H1 (cell line): Measurements from ENCODE around the gene TSC22D4. TPM values are rescaled to one million over a fixed set of nuclear protein-coding genes. Genes with fewer than 3 reads are reported as not detected.
A peak's percentile ranks its signal among the peaks of the same experiment; 100 is the strongest.

ENCODE experiments used
- CTCF ChIA-PET: fragments of 300-600 bp; sonication (Branson Sonifier 250); formaldehyde crosslinking; loops from one replicate; lab custom pipeline; 2021; ENCODE audit not compliant: partially characterized antibody; lab: Charles Lee
- POLR2A ChIA-PET: fragments of 300-600 bp; sonication (Branson Sonifier 250); formaldehyde crosslinking; loops from one replicate; lab custom pipeline; 2021; ENCODE audit warnings: inconsistent platforms; ENCODE audit not compliant: partially characterized antibody; lab: Charles Lee
- DNase-seq, 2 experiments: peaks; one replicate each; pipeline versions ENCODE4 v3.0.0 to v3.0.0-alpha.2; 2010 to 2022; ENCODE audit warnings: low spot score in 2 of 2, low read depth in 1 of 2, mixed read lengths in 1 of 2
- FAIRE-seq: peaks from 2 replicates; lab custom pipeline; 2011; peaks lifted over from hg19 to GRCh38; lab: Jason Lieb, UNC
- H2AFZ ChIP-seq: 2 replicates; pipeline ENCODE4 v1.8.1; 2012; ENCODE audit warnings: low read length, inconsistent platforms
- H2AK5ac ChIP-seq: 2 replicates; pipeline ENCODE4 v1.6.1; 2013; ENCODE audit warnings: low read depth, low read length
- H2BK120ac ChIP-seq: replicated peaks from 2 replicates; pipeline ENCODE3; 2013; ENCODE audit warnings: low read depth, low read length, inconsistent platforms
- H2BK12ac ChIP-seq: 2 replicates; pipeline ENCODE4 v1.6.1; 2013; ENCODE audit warnings: low read depth, low read length
- H2BK15ac ChIP-seq: 2 replicates; pipeline ENCODE4 v1.6.1; 2013; ENCODE audit warnings: low read length
- H2BK20ac ChIP-seq: 2 replicates; pipeline ENCODE4 v1.6.1; 2013; ENCODE audit warnings: low read length
- H2BK5ac ChIP-seq: 2 replicates; pipeline ENCODE4 v1.6.1; 2013; ENCODE audit warnings: low read depth, low read length
- H3K14ac ChIP-seq: 2 replicates; pipeline ENCODE4 v1.6.1; 2013; ENCODE audit warnings: inconsistent platforms; ENCODE audit not compliant: insufficient read length
- H3K18ac ChIP-seq: 2 replicates; pipeline ENCODE4 v1.6.1; 2013; ENCODE audit warnings: low read length; ENCODE audit errors: extremely low read depth
- H3K23ac ChIP-seq: 2 replicates; pipeline ENCODE4 v1.6.1; 2013; ENCODE audit warnings: inconsistent platforms; ENCODE audit not compliant: insufficient read length
- H3K23me2 ChIP-seq: 2 replicates; pipeline ENCODE4 v1.6.1; 2013; ENCODE audit warnings: low read depth, low read length
- H3K27ac ChIP-seq: 2 replicates; pipeline ENCODE4 v1.6.1; 2011; ENCODE audit warnings: low read depth, low read length, inconsistent platforms
- H3K27me3 ChIP-seq, 4 experiments: replicated peaks in 1 of 4; 1 replicate in 1 of 4; 2 replicates in 3 of 4; pipeline versions ENCODE4 v1.6.1 to v1.8.1; 2011 to 2013; ENCODE audit warnings: low read length in 3 of 4, mild to moderate bottlenecking in 3 of 4, inconsistent platforms in 2 of 4, mixed read lengths in 2 of 4, moderate library complexity in 1 of 4; ENCODE audit not compliant: control insufficient read depth in 3 of 4, insufficient read depth in 3 of 4; ENCODE audit errors: extremely low read depth in 1 of 4
- H3K36me3 ChIP-seq, 4 experiments: 2 replicates each; pipeline versions ENCODE4 v1.6.1 to v1.8.1; 2011 to 2013; ENCODE audit warnings: mild to moderate bottlenecking in 4 of 4, low read length in 3 of 4, moderate library complexity in 2 of 4, control low read depth in 1 of 4, inconsistent platforms in 1 of 4; ENCODE audit not compliant: insufficient read depth in 4 of 4, control insufficient read depth in 2 of 4
- H3K4ac ChIP-seq: replicated peaks from 2 replicates; pipeline ENCODE3; 2013; ENCODE audit warnings: low read length, low read depth, mixed read lengths, inconsistent platforms; ENCODE audit not compliant: insufficient read length
- H3K4me1 ChIP-seq, 4 experiments: replicated peaks in 1 of 4; 1 replicate in 1 of 4; 2 replicates in 3 of 4; pipeline versions ENCODE4 v1.6.1 to v1.8.1; 2011 to 2013; ENCODE audit warnings: low read length in 3 of 4, inconsistent platforms in 2 of 4, mixed read lengths in 1 of 4; ENCODE audit not compliant: insufficient read depth in 4 of 4, control insufficient read depth in 3 of 4
- H3K4me2 ChIP-seq, 2 experiments: 2 replicates each; pipeline versions ENCODE4 v1.6.1 to v1.8.1; 2011 to 2013; ENCODE audit warnings: low read depth in 2 of 2, low read length in 2 of 2, control low read depth in 1 of 2, inconsistent platforms in 1 of 2, mild to moderate bottlenecking in 1 of 2; ENCODE audit not compliant: insufficient read depth in 1 of 2
- H3K4me3 ChIP-seq, 4 experiments: fragments of 200-600, 300-600 bp in 1 of 4; sonication (generic), shearing (Covaris generic), sonication (Bioruptor Twin) in 1 of 4; 2 replicates each; pipeline versions ENCODE4 v1.5.1 to v1.8.1; 2011 to 2016; ENCODE audit warnings: low read length in 4 of 4, low read depth in 3 of 4, control low read depth in 2 of 4, inconsistent platforms in 2 of 4, mild to moderate bottlenecking in 2 of 4, mixed read lengths in 1 of 4, moderate library complexity in 1 of 4; ENCODE audit not compliant: insufficient read depth in 2 of 4; ENCODE audit errors: extremely low read depth in 1 of 4
- H3K56ac ChIP-seq: replicated peaks from 2 replicates; pipeline ENCODE3; 2013; ENCODE audit warnings: low read depth, mild to moderate bottlenecking, mixed read lengths, low read length, inconsistent platforms; ENCODE audit not compliant: insufficient read length
- H3K79me1 ChIP-seq: 2 replicates; pipeline ENCODE4 v1.6.1; 2013; ENCODE audit warnings: low read depth, low read length, control low read depth
- H3K79me2 ChIP-seq, 2 experiments: 2 replicates each; pipeline versions ENCODE4 v1.6.1 to v1.8.1; 2012 to 2013; ENCODE audit warnings: low read length in 2 of 2, mild to moderate bottlenecking in 2 of 2, inconsistent platforms in 1 of 2; ENCODE audit not compliant: insufficient read depth in 2 of 2, control insufficient read depth in 1 of 2
- H3K9ac ChIP-seq, 4 experiments: replicated peaks in 1 of 4; 1 replicate in 1 of 4; 2 replicates in 3 of 4; pipeline versions ENCODE4 v1.6.1 to v1.8.1; 2011 to 2013; ENCODE audit warnings: low read depth in 3 of 4, low read length in 3 of 4, control low read depth in 2 of 4, mild to moderate bottlenecking in 2 of 4, moderate library complexity in 2 of 4, inconsistent platforms in 1 of 4; ENCODE audit errors: extremely low read depth in 1 of 4
- H3K9me3 ChIP-seq, 2 experiments: 2 replicates each; pipeline versions ENCODE4 v1.6.1 to v1.8.1; 2012 to 2013; ENCODE audit warnings: mild to moderate bottlenecking in 2 of 2, moderate library complexity in 2 of 2, control low read depth in 1 of 2, inconsistent platforms in 1 of 2, low read depth in 1 of 2, low read length in 1 of 2, mixed read lengths in 1 of 2; ENCODE audit not compliant: insufficient read depth in 2 of 2
- H4K20me1 ChIP-seq, 2 experiments: replicated peaks in 1 of 2; 2 replicates each; pipeline versions ENCODE3 to v1.8.1; 2011 to 2013; ENCODE audit warnings: inconsistent platforms in 2 of 2, low read length in 2 of 2, mild to moderate bottlenecking in 1 of 2; ENCODE audit not compliant: insufficient read depth in 2 of 2, control insufficient read depth in 1 of 2
- H4K5ac ChIP-seq: 2 replicates; pipeline ENCODE4 v1.6.1; 2013; ENCODE audit warnings: low read length, low read depth, mixed read lengths, inconsistent platforms; ENCODE audit not compliant: insufficient read length
- H4K8ac ChIP-seq: 2 replicates; pipeline ENCODE4 v1.8.0; 2013; ENCODE audit warnings: mild to moderate bottlenecking, moderate library complexity, low read length, inconsistent platforms; ENCODE audit not compliant: insufficient read depth; ENCODE audit errors: extremely low read depth
- H4K91ac ChIP-seq: replicated peaks from 2 replicates; pipeline ENCODE3; 2013; ENCODE audit warnings: low read length, mixed read lengths, inconsistent platforms; ENCODE audit not compliant: insufficient read length
- BACH1 ChIP-seq: IDR thresholded peaks from 2 replicates; pipeline ENCODE4 v1.6.1; 2012; ENCODE audit warnings: low read length, improper control_type of control experiment
- GABPA ChIP-seq: IDR thresholded peaks from 2 replicates; pipeline ENCODE4 v1.6.1; 2011; ENCODE audit warnings: mild to moderate bottlenecking, low read length, moderate library complexity, borderline replicate concordance; ENCODE audit not compliant: insufficient read depth
- HDAC6 ChIP-seq: IDR thresholded peaks from one replicate; pipeline ENCODE4 v1.7.1; 2012; ENCODE audit warnings: low read depth, mild to moderate bottlenecking, inconsistent platforms, low read length, moderate library complexity
- JUN ChIP-seq: IDR thresholded peaks from 2 replicates; pipeline ENCODE4 v1.6.1; 2011; ENCODE audit warnings: low read depth, mild to moderate bottlenecking, improper control_type of control experiment, low read length
- KDM4A ChIP-seq: IDR thresholded peaks from one replicate; pipeline ENCODE4 v1.7.1; 2012; ENCODE audit warnings: low read depth, mild to moderate bottlenecking, moderate library complexity, low read length, inconsistent platforms; ENCODE audit not compliant: severe bottlenecking
- PHF8 ChIP-seq: fragments of 200-600 bp; sonication (generic); conservative IDR thresholded peaks from 2 replicates; pipeline ENCODE4 v1.7.1; 2012; ENCODE audit warnings: low read depth, mild to moderate bottlenecking, inconsistent platforms, low read length, moderate library complexity
- RAD21 ChIP-seq, 2 experiments: IDR thresholded peaks in 1 of 2; conservative IDR thresholded peaks in 1 of 2; 2 replicates each; pipeline ENCODE4 v1.6.1; 2011; ENCODE audit warnings: low read depth in 2 of 2, low read length in 2 of 2, improper control_type of control experiment in 1 of 2, inconsistent platforms in 1 of 2, mild to moderate bottlenecking in 1 of 2, moderate library complexity in 1 of 2
- RFX5 ChIP-seq: IDR thresholded peaks from 2 replicates; pipeline ENCODE4 v1.6.1; 2011; ENCODE audit warnings: low read depth, low read length, improper control_type of control experiment, borderline replicate concordance
- SIX5 ChIP-seq: IDR thresholded peaks from 2 replicates; pipeline ENCODE4 v1.6.1; 2011; ENCODE audit warnings: mild to moderate bottlenecking, low read depth, low read length
- SUZ12 ChIP-seq: fragments of 200-600 bp; sonication (generic); IDR thresholded peaks from 2 replicates; pipeline ENCODE4 v1.6.1; 2012; ENCODE audit warnings: mild to moderate bottlenecking, inconsistent platforms, low read length, moderate library complexity, mixed read lengths
- TAF1 ChIP-seq: IDR thresholded peaks from 2 replicates; pipeline ENCODE4 v1.6.1; 2011; ENCODE audit warnings: mild to moderate bottlenecking, low read depth, low read length
- WGBS, 2 experiments: shearing (Covaris generic) in 1 of 2; methylation state at CpG; one replicate each; pipeline versions ENCODE4 v1.1.6 to v1.1.7; 2013 to 2015; ENCODE audit warnings: low lambda C conversion rate in 2 of 2, mixed read lengths in 2 of 2, inconsistent platforms in 1 of 2, low coverage in 1 of 2, missing lambda C conversion rate in 1 of 2; ENCODE audit not compliant: insufficient replicate concordance in 2 of 2, insufficient coverage in 1 of 2, insufficient read length in 1 of 2; ENCODE audit errors: extremely low coverage in 1 of 2, missing lambda C conversion rate in 1 of 2; 5-methylcytosine and 5-hydroxymethylcytosine counted together
- polyA plus RNA-seq, 7 experiments: library from polyadenylated mRNA; depleted of rRNA in 3 of 7; stranded (reverse) in 5 of 7; unstranded in 2 of 7; fragments of >200 nt in 5 of 7; fragments of 200-250 nt in 2 of 7; gene quantifications; 1 replicate in 5 of 7; 2 replicates in 1 of 7; 4 replicates in 1 of 7; pipeline versions ENCODE4 v1.2.1 to v1.2.3, GENCODE V29; 2011 to 2013; ENCODE audit warnings: missing spikeins in 2 of 7, mixed read lengths in 2 of 7
- total RNA-seq: library from RNA; stranded (reverse); fragmentation: NEBNext Ultra II Directional; extraction: Animal tissue kit (Norgen Biotek cat#: 25700); gene quantifications from 2 replicates; pipeline ENCODE4 v1.2.1, GENCODE V29; 2021
- TF ChIP-seq, protein P1 (sequence below): IDR thresholded peaks from 2 replicates; pipeline ENCODE4 v1.6.1; 2012; ENCODE audit warnings: inconsistent platforms

Gene TSC22D4
- total and polyA plus RNA-seq, 2 of the 8 experiments (the other 6 are each of a cell fraction or from before 2014, with no cell fraction given), result 13.2 to 20.3 TPM

GRCh38 chr7:100432053-100432452 is 47.0 kb downstream of the TSC22D4 start:
- no peak overlapping the region for H3K56ac ChIP-seq
- WGBS, 2 experiments, result 92% methylated on average over 4 of the region's 4 CpGs; no CpG with 5 or more reads in 1 of the 2 experiments
- H3K9ac ChIP-seq, result peak overlapping the region in 1 of 4 experiments; percentile 9; a peak in 1 of 7 replicates
- peaks cover 2 to 44% (median 18%) of the 10 kb centered on the region in 4 experiments; a peak in 6 of 8 replicates for H3K36me3 ChIP-seq
- H3K9me3 ChIP-seq, result peaks cover 0 to 6% of the 10 kb centered on the region in 2 experiments; a peak in 1 of 4 replicates
- H4K91ac ChIP-seq, result no peak overlapping the region
- no peak overlapping the region for H4K8ac ChIP-seq
- no peak for DNase-seq
- no peak overlapping the region for H2BK20ac ChIP-seq
- no peak overlapping the region for H2BK12ac ChIP-seq
- no peak for FAIRE-seq
- peaks cover 0 to 49% of the 10 kb centered on the region in 2 experiments; a peak in 3 of 4 replicates for H3K79me2 ChIP-seq
- no peak overlapping the region for H2BK15ac ChIP-seq
- no peak overlapping the region for H3K18ac ChIP-seq
- peak overlapping the region; percentile 38 to 84 for H3K4me2 ChIP-seq
- H2AFZ ChIP-seq, result no peak overlapping the region
- peak overlapping the region in 2 of 4 experiments; percentile 10 to 76; a peak in 4 of 8 replicates for H3K4me3 ChIP-seq
- TF ChIP-seq SUZ12, result no peak
- TF ChIP-seq SIX5, result no peak
- no peak for TF ChIP-seq JUN
- no peak for TF ChIP-seq HDAC6
- TF ChIP-seq, protein P1, sequence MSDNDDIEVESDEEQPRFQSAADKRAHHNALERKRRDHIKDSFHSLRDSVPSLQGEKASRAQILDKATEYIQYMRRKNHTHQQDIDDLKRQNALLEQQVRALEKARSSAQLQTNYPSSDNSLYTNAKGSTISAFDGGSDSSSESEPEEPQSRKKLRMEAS, result no peak
- no peak for TF ChIP-seq GABPA
- TF ChIP-seq RFX5, result no peak
- TF ChIP-seq BACH1, result no peak
- TF ChIP-seq PHF8, result no peak
- no peak for TF ChIP-seq TAF1
- TF ChIP-seq KDM4A, result no peak
- TF ChIP-seq RAD21 (IDR thresholded peaks at IDR 0.05 in 1 of 2, conservative IDR thresholded peaks at IDR 0.05 in 1 of 2; ENCODE audit: low read depth in 2 of 2, low read length in 2 of 2), result no peak
- H3K4ac ChIP-seq, result no peak overlapping the region
- peaks cover 0 to 6% (median 6%) of the 10 kb centered on the region in 4 experiments; a peak in 4 of 7 replicates for H3K27me3 ChIP-seq
- peaks cover 2% of the 10 kb centered on the region for H3K79me1 ChIP-seq
- H2BK5ac ChIP-seq, result no peak overlapping the region
- H4K20me1 ChIP-seq, result peaks cover 8% of the 10 kb centered on the region in 2 experiments
- H3K14ac ChIP-seq, result no peak overlapping the region
- no peak overlapping the region for H4K5ac ChIP-seq
- H2BK120ac ChIP-seq, result no peak overlapping the region
- ChIA-PET POLR2A (interaction anchor here (1.1 to 1.7 kb wide), 3 partner anchors 10 to 331 kb away, joined by 3 to 5 read pairs (median 5); partner anchors contain the start of genes AP4M1 and MCM7), CTCF (interaction anchor here (1.3 kb wide), 1 partner anchor 202 kb away, joined by 3 read pairs; no protein-coding TSS in a partner anchor)
- H3K4me1 ChIP-seq, result peaks cover 4 to 17% (median 10%) of the 10 kb centered on the region in 4 experiments
- H3K23me2 ChIP-seq, result peaks cover 8% of the 10 kb centered on the region; the same call in 1 of the 2 replicates
- no peak overlapping the region for H3K27ac ChIP-seq
- H3K23ac ChIP-seq, result no peak overlapping the region
- no peak overlapping the region for H2AK5ac ChIP-seq
